GM10847 (cell line): Measurements from ENCODE around the gene SIPA1L3.

Source experiments
- POLR2A ChIP-seq: IDR thresholded peaks from 2 replicates; pipeline ENCODE4 v1.6.1; 2011; ENCODE audit not compliant: insufficient read length; ENCODE audit errors: extremely low read depth

Gene SIPA1L3

GRCh38 chr19:38134540-38135149 lies 227.6 kb downstream of the SIPA1L3 start:
- TF ChIP-seq POLR2A = no peak

GRCh38 chr19:38135150-38135998 lies 228.4 kb downstream of the SIPA1L3 start:
- TF ChIP-seq POLR2A = no peak

GRCh38 chr19:38139122-38139521 lies 232.1 kb downstream of the SIPA1L3 start:
- TF ChIP-seq POLR2A = no peak

DNA sequence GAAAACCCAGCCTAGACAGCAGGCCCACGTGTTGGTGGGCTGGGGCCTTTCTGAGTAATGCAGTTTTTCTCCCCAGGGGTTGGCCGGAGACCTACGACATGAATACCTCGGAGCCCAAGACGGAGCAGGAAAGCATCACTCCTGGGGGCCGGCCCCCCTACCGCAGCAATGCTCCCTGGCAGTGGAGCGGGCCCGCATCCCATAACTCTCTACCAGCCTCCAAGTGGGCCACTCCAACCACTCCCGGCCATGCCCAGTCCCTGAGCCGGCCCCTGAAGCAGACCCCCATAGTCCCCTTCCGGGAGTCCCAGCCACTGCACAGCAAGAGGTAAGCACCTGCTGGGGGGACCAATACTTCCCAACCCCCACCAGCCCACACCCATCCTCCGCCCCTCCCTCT lies 234.1 kb downstream of the SIPA1L3 start:
- TF ChIP-seq POLR2A = no peak

DNA sequence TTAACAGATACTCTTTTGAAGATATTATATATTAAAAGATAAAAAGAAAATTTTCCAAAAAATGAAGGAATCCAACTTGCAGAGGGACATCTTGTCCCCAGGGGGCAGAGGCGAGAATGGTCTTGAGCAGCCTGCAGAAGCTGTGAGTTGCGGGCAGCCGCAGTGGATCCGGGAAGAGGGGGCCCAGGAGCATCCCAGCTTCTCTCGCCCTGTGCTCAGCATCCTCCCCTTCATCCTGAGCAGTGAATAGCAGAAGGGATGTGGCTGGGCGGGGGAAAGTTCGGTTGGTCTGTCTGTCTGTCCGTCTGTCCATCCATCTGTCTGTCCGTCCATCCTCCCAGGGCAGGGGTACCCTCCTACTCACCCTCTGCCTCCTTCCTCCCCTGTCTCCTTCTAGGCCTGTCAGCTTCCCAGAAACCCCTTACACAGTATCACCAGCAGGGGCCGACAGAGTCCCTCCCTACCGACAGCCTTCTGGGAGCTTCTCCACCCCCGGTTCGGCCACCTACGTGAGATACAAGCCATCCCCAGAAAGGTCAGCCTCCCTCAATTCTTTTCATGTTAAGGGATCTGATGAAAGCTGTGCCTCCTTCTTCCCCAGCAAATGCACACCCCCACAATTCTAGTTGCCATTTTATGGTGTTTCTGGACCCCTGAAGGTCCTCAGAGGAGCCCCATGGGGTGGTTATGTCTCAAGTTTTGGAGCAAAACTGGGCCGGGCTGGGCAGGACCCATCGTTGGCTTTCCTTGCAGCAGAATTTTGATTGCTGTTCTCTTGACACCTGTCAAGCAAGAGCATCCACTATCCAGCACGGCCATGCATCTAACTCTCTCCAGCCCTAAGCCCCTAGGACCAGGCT lies 235.4 kb downstream of the SIPA1L3 start:
- no peak for TF ChIP-seq POLR2A

DNA sequence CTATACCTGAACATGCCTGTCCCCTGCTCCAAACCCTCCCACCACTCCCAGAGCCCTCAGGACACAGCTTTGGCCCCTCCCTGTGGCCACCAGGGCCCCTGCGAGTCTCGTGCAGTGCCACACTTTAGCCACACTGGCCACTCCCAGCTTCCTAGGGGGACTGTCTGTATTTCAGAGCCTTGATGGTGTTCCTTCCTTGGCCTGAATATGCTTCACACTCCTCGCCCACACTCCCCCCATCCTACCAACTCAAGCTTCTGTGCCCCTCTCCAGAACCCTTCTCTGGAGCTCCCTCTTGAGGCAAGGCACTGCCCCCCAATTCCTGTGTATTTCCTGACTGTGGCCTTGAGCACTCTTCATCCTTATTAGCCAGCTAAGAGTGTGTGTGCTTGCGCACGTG lies 236.8 kb downstream of the SIPA1L3 start:
- no peak for TF ChIP-seq POLR2A

DNA sequence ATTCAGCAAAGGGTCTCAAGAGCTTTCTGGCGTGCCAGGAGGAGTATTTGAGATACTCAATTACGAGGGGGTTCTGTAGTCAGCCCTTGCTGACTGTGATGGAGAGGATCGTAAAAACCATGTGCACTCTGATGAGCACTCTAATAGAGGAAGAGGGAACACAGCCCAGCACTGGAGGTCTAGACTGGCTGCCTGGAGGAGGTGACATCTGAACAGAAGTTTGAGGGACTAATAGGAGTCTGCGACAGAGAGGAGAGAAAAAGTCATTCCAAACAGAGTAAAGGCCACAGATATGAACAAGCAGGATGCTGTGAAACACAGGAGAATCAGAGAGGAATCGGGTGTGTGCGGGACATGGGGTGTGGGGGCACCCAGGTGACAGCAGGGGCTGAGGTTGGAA lies 237.7 kb downstream of the SIPA1L3 start:
- TF ChIP-seq POLR2A = no peak

GRCh38 chr19:38145623-38146022 lies 238.6 kb downstream of the SIPA1L3 start:
- no peak for TF ChIP-seq POLR2A

GRCh38 chr19:38148337-38148736 lies 241.3 kb downstream of the SIPA1L3 start:
- no peak for TF ChIP-seq POLR2A

GRCh38 chr19:38149661-38150061 lies 242.7 kb downstream of the SIPA1L3 start:
- no peak for TF ChIP-seq POLR2A

DNA sequence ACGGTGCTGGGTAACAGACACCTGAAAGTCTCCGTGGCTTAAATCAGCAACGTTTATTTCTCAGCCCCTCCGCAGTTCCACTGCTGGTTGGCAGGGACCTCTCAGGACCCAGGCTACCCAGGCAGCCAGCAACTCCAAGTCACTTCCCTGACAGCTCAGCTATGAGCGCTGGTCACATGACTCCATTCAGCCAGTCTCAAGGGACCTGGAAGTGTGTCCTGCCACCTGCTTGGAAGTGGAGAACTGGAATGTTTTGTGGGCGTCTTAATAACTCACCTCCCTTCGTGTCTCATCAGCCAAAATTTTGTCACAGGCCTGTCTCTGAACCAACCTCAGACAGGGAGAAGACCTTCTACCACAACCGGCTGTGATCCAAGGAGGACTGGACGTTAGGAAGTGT lies 244.2 kb downstream of the SIPA1L3 start:
- no peak for TF ChIP-seq POLR2A

DNA sequence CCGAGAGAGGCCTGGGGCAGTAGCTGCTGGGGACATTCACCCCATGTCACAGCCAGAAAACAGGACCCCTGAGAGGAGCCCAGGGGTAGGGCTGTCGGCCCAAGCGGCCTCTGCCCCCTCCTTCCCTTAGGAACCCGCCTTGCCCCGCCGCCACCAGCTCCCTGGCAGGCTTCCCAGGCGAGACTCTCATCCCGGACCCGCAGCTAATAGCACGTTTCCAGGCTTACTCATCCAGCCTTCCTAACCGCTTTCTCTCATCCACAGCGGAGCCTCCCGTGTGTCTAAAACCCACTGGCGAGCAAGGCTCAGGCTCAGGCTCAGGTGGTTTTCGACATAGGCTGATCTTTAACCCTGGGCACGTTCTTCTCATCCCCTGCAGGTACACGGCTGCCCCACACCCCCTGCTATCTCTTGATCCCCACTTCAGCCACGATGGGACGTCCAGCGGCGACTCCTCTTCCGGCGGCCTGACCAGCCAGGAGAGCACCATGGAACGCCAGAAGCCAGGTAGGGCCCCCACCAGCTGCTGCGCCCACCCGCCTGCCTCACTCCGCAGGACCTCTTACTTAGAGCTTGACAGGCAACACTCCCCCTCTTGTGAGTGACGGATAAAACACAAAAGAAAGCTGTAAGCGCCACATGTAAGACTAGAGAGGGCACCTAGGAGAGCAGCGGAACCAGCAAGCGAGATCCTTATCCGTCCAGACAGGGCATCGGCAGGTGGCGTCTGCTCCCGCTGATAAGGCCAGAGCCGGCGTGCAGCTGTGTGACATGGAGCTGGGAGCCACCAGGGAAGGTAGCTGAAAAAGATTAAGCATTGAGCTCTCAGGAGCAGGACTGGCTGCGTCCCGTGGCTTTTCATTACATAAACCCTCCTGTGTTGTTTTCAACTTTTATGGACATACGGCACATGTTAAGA lies 245.7 kb downstream of the SIPA1L3 start:
- no peak for TF ChIP-seq POLR2A

- no peak for TF ChIP-seq POLR2A
Observed at GRCh38 chr19:38155453-38155852, 248.4 kb downstream of the SIPA1L3 start.

DNA sequence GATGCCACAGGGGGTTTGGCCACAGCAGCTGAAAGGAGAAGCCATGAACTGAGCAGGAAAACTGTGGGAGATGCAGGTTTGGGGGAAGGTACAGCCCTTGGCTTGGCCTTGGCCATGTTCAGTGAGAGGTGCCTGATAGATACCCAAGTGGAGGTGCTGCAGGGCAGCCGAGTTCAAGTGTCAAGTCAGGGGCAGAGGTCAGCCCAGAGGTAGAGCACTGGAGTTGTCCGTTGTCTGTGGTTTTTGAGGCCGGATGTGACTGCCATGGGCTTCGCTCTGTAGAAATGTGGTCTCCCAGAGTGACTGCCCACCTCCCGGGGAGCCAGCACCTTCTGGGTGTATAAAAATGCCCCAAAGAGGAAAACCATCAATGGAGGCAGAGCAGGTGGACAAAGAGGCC lies 251.7 kb downstream of the SIPA1L3 start:
- no peak for TF ChIP-seq POLR2A

- TF ChIP-seq POLR2A = no peak
Observed at GRCh38 chr19:38162094-38162493, 255.1 kb downstream of the SIPA1L3 start.
